CD4-positive, CD25-positive, alpha-beta regulatory T cell (primary cell): Measurements from ENCODE around the gene KRT28. TPM values are rescaled to one million over a fixed set of nuclear protein-coding genes. Genes with fewer than 3 reads are reported as not detected.

Source experiments
- ATAC-seq, 2 donors: fragments of 150-1000 bp; cut with Tn5 transposase; one replicate each; pipeline ENCODE4 v1.10.0; 2021; ENCODE audit warnings: low read depth in 2 of 2, moderate number of reproducible peaks in 2 of 2, moderate library complexity in 1 of 2
- DNase-seq, 3 donors: peaks; one replicate each; pipeline versions ENCODE4 v3.0.0 to v3.0.0-alpha.2; 2012 to 2022; ENCODE audit warnings: mixed read lengths in 1 of 3
- H3K27ac ChIP-seq: one replicate; pipeline ENCODE4 v1.7.0; 2013; ENCODE audit warnings: mild to moderate bottlenecking, low read length; ENCODE audit not compliant: insufficient read depth, poor library complexity, severe bottlenecking
- H3K27me3 ChIP-seq: one replicate; pipeline ENCODE4 v1.7.0; 2013; ENCODE audit warnings: low read length; ENCODE audit not compliant: control insufficient read depth, insufficient read depth
- H3K36me3 ChIP-seq: one replicate; pipeline ENCODE4 v1.7.0; 2013; ENCODE audit warnings: mild to moderate bottlenecking, low read length, moderate library complexity; ENCODE audit not compliant: control insufficient read depth, insufficient read depth
- H3K4me1 ChIP-seq: 2 replicates; pipeline ENCODE4 v1.7.0; 2013; ENCODE audit warnings: mild to moderate bottlenecking, low read length; ENCODE audit not compliant: insufficient read depth, control insufficient read depth, poor library complexity, severe bottlenecking
- H3K4me3 ChIP-seq: one replicate; pipeline ENCODE4 v1.7.0; 2013; ENCODE audit warnings: low read depth, mild to moderate bottlenecking, low read length, moderate library complexity
- H3K9me3 ChIP-seq, 2 experiments: 1 replicate in 1 of 2; 2 replicates in 1 of 2; pipeline ENCODE4 v1.7.0; 2013; ENCODE audit warnings: low read length in 2 of 2, mild to moderate bottlenecking in 1 of 2, moderate library complexity in 1 of 2; ENCODE audit not compliant: control insufficient read depth in 2 of 2
- H3K27ac Mint-ChIP-seq, 3 donors: one replicate each; pipeline ENCODE4 v1.8.0; 2020 to 2022; ENCODE audit warnings: mild to moderate bottlenecking in 3 of 3, mixed read lengths in 3 of 3, moderate library complexity in 2 of 3
- H3K27me3 Mint-ChIP-seq: one replicate; pipeline ENCODE4 v1.8.0; 2022; ENCODE audit warnings: mild to moderate bottlenecking, mixed read lengths
- H3K36me3 Mint-ChIP-seq: one replicate; pipeline ENCODE4 v1.8.0; 2020; ENCODE audit warnings: mixed read lengths
- H3K4me1 Mint-ChIP-seq, 4 donors: one replicate each; pipeline ENCODE4 v1.8.0; 2020 to 2022; ENCODE audit warnings: mixed read lengths in 4 of 4, mild to moderate bottlenecking in 1 of 4
- H3K4me3 Mint-ChIP-seq, 4 donors: one replicate each; pipeline ENCODE4 v1.8.0; 2020 to 2022; ENCODE audit warnings: mild to moderate bottlenecking in 4 of 4, mixed read lengths in 4 of 4, moderate library complexity in 3 of 4
- H3K9me3 Mint-ChIP-seq, 7 donors: one replicate each; pipeline ENCODE4 v1.8.0; 2020 to 2022; ENCODE audit warnings: mixed read lengths in 7 of 7, mild to moderate bottlenecking in 3 of 7, moderate library complexity in 2 of 7
- polyA plus RNA-seq, 4 donors: library from polyadenylated mRNA; unstranded; fragments of 300-500 nt; fragmentation: Illumina TruSeq; gene quantifications; one replicate each; pipeline ENCODE4 v1.2.3, GENCODE V29; 2021
- total RNA-seq: library from RNA; stranded (reverse); gene quantifications from one replicate; pipeline ENCODE4 v1.2.3, GENCODE V29; 2022

The KRT28 gene
- total and polyA plus RNA-seq, 5 donors from 2014 or later: not detected

GRCh38 chr17:40794466-40794865, 5.3 kb downstream of the KRT28 start:
- peaks cover 49% of the 10 kb centered on the region for H3K27me3 Mint-ChIP-seq
- no peaks in the 10 kb centered on the region for H3K36me3 Mint-ChIP-seq
- peak overlapping the region in 1 of 3 donors; percentile 81 for H3K27ac Mint-ChIP-seq
- ATAC-seq (no peak), DNase-seq (no peak)
- Histone ChIP-seq H3K4me3 (no peak overlapping the region), H3K27me3 (peaks cover 23% of the 10 kb centered on the region), H3K36me3 (no peaks in the 10 kb centered on the region), H3K9me3 (no peaks in the 10 kb centered on the region), H3K27ac (no peak overlapping the region), H3K4me1 (no peaks in the 10 kb centered on the region)
- H3K4me3 Mint-ChIP-seq: no peak overlapping the region
- H3K4me1 Mint-ChIP-seq: no peaks in the 10 kb centered on the region
- no peaks in the 10 kb centered on the region for H3K9me3 Mint-ChIP-seq

GRCh38 chr17:40793832-40794231, 5.9 kb downstream of the KRT28 start:
- H3K27ac Mint-ChIP-seq: no peak overlapping the region
- H3K36me3 Mint-ChIP-seq: no peaks in the 10 kb centered on the region
- H3K4me1 Mint-ChIP-seq: no peaks in the 10 kb centered on the region
- DNase-seq: no peak
- Histone ChIP-seq H3K27me3 (peaks cover 19% of the 10 kb centered on the region), H3K27ac (no peak overlapping the region), H3K4me1 (no peaks in the 10 kb centered on the region), H3K4me3 (no peak overlapping the region), H3K36me3 (no peaks in the 10 kb centered on the region), H3K9me3 (no peaks in the 10 kb centered on the region)
- no peak overlapping the region for H3K4me3 Mint-ChIP-seq
- peaks cover 44% of the 10 kb centered on the region for H3K27me3 Mint-ChIP-seq
- ATAC-seq: no peak
- H3K9me3 Mint-ChIP-seq: no peaks in the 10 kb centered on the region

DNA sequence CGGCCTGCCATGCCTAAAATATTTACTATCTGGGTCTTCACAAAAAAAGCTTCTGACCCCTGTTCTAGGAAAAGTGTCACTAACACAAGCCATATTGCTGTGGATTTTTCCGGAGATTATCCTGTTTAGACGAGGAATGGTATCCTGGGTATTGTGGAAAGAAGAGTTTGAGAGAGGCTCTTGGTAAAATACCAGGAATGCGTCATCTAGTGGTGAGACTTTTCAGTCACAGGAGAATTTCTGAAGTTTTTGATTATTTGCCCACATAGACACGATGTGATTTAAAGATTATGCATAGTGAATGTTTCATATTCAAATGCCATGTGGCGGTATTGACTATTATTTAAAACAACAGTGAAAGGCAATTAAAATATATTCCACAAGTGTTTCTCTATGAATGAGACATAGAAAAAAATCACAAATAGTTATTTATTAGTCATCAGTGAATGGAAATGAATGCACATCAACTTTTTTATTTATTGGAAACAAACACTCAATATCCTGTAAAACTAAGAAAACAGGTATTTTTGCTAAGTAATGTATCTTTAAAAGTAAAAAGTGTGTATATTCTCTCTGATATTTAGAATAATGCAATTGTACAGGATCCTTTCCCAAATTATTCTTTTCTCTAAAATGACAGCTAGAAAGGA, 7.8 kb downstream of the KRT28 start:
- no peak overlapping the region for H3K4me3 Mint-ChIP-seq
- DNase-seq: peak in 1 of 3 donors; percentile 8
- no peak overlapping the region for H3K4me3 ChIP-seq
- H3K4me1 ChIP-seq: no peaks in the 10 kb centered on the region
- H3K4me1 Mint-ChIP-seq: peaks cover 0 to 5% (median 0%) of the 10 kb centered on the region in 4 donors
- no peaks in the 10 kb centered on the region for H3K36me3 ChIP-seq
- peaks cover 48% of the 10 kb centered on the region for H3K27me3 Mint-ChIP-seq
- H3K27me3 ChIP-seq: peaks cover 19% of the 10 kb centered on the region
- no peaks in the 10 kb centered on the region for H3K9me3 ChIP-seq
- no peaks in the 10 kb centered on the region for H3K9me3 Mint-ChIP-seq
- no peaks in the 10 kb centered on the region for H3K36me3 Mint-ChIP-seq
- H3K27ac Mint-ChIP-seq: no peak overlapping the region
- no peak overlapping the region for H3K27ac ChIP-seq
- ATAC-seq: no peak

GRCh38 chr17:40791111-40791510, 8.6 kb downstream of the KRT28 start:
- DNase-seq (no peak), ATAC-seq (no peak)
- peaks cover 0 to 6% (median 0%) of the 10 kb centered on the region in 4 donors for H3K4me1 Mint-ChIP-seq
- no peaks in the 10 kb centered on the region for H3K36me3 Mint-ChIP-seq
- H3K4me1 ChIP-seq: no peaks in the 10 kb centered on the region
- peaks cover 0 to 1% (median 0%) of the 10 kb centered on the region in 7 donors for H3K9me3 Mint-ChIP-seq
- H3K4me3 ChIP-seq: no peak overlapping the region
- no peak overlapping the region for H3K27ac Mint-ChIP-seq
- no peaks in the 10 kb centered on the region for H3K9me3 ChIP-seq
- H3K27me3 Mint-ChIP-seq: peaks cover 44% of the 10 kb centered on the region
- H3K27ac ChIP-seq: no peak overlapping the region
- no peaks in the 10 kb centered on the region for H3K36me3 ChIP-seq
- peaks cover 16% of the 10 kb centered on the region for H3K27me3 ChIP-seq
- H3K4me3 Mint-ChIP-seq: no peak overlapping the region

DNA sequence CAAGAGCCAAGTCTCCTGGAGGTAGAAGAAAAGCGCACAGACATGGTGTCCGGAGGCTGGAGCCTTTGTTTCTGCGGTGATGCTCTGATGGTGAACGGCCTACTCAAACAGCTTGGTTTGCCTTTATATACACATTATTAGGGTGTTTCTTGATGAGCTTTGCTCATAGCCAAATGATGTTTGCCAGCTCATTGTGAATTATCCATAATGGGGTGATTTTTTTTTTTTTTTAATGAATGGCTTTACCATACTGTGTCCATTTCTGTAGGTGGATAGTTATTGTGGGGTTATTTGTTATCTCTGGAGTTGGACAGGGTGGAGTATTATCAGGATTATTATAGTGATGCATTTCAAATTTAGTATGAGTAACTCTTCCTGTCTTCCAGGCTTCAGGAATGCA, 17.3 kb downstream of the KRT28 start, which contains the start of gene KRT27:
KRT27 (minus strand) TSS at position 101 of the 400 bp plus-strand sequence; CDS start at position 44, 57 bp downstream.
- Histone ChIP-seq H3K4me3 (no peak within 1 kb of the TSS), H3K27ac (no peak within 1 kb of the TSS), H3K36me3 (no peaks in the 10 kb centered on the region), H3K27me3 (peaks cover 25% of the 10 kb centered on the region), H3K9me3 (no peaks in the 10 kb centered on the region), H3K4me1 (peaks cover 6% of the 10 kb centered on the region)
- Mint-ChIP-seq H3K27me3 (peaks cover 65% of the 10 kb centered on the region), H3K36me3 (no peaks in the 10 kb centered on the region), H3K9me3 (peaks cover 0 to 3% (median 0%) of the 10 kb centered on the region in 7 donors), H3K4me1 (peaks cover 0 to 7% (median 3%) of the 10 kb centered on the region in 4 donors), H3K27ac (peak within 1 kb of the TSS in 1 of 3 donors; percentile 39), H3K4me3 (no peak within 1 kb of the TSS)
- DNase-seq (no peak), ATAC-seq (no peak)

DNA sequence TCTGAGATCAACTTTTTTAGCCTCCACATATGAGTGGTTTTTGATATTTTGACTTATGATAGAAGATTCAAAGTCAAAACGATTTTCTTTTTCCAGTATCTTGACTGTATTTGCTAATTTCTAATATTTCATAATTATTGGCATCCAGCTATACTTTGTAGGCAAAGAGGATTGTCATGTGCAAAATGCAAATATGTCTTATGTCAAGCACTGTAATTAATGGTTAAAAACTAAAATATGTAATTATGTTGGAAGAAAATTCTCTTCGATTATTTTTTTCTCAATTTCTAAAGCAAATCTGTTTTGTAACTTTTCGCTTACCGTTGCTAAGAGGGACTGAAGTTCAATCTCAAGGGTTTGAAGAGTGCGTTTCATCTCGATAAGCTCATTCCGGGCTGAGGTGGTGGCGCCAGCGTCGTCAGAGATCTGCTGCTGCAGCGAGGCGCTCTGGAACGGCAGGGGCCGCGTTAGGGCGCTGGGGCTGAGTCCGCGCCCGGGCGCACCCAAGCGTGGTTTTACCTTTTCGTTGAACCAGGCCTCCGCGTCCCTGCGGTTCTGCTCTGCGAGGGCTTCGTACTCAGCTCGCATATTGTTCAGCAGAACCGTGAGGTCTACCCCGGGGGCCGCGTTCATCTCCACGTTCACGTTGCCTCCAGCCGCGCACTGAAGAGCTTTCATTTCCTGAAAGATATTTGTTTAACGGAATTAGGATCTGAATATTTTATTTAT, 20.4 kb downstream of the KRT28 start:
- Mint-ChIP-seq H3K4me3 (peak overlapping the region in 3 of 4 donors; percentile 16 to 71 (median 39)), H3K4me1 (peaks cover 0 to 7% (median 0%) of the 10 kb centered on the region in 4 donors), H3K9me3 (peaks cover 0 to 2% (median 0%) of the 10 kb centered on the region in 7 donors), H3K36me3 (no peaks in the 10 kb centered on the region), H3K27me3 (peaks cover 81% of the 10 kb centered on the region), H3K27ac (no peak overlapping the region)
- peak overlapping the region; percentile 26 for H3K4me3 ChIP-seq
- H3K27me3 ChIP-seq: peaks cover 32% of the 10 kb centered on the region
- H3K36me3 ChIP-seq: no peaks in the 10 kb centered on the region
- ATAC-seq: no peak
- H3K4me1 ChIP-seq: peaks cover 6% of the 10 kb centered on the region
- H3K27ac ChIP-seq: no peak overlapping the region
- DNase-seq: peak in 1 of 3 donors; percentile 33
- H3K9me3 ChIP-seq: no peaks in the 10 kb centered on the region

GRCh38 chr17:40778461-40778860, 21.3 kb downstream of the KRT28 start:
- no peak overlapping the region for H3K4me3 ChIP-seq
- Mint-ChIP-seq H3K27me3 (peaks cover 85% of the 10 kb centered on the region), H3K27ac (no peak overlapping the region), H3K4me3 (no peak overlapping the region), H3K36me3 (no peaks in the 10 kb centered on the region), H3K9me3 (peaks cover 0 to 2% (median 0%) of the 10 kb centered on the region in 7 donors), H3K4me1 (peaks cover 0 to 7% (median 0%) of the 10 kb centered on the region in 4 donors)
- peaks cover 6% of the 10 kb centered on the region for H3K4me1 ChIP-seq
- no peaks in the 10 kb centered on the region for H3K36me3 ChIP-seq
- H3K9me3 ChIP-seq: no peaks in the 10 kb centered on the region
- H3K27ac ChIP-seq: no peak overlapping the region
- peaks cover 32% of the 10 kb centered on the region for H3K27me3 ChIP-seq
- DNase-seq (no peak), ATAC-seq (no peak)
